GM18502 (cell line): ENCODE measurements around the gene STAB2.
"Not testable (repeated sequence)": the region's sequence is repeated elsewhere in the genome, so short reads cannot be mapped to it uniquely, and the experiment has no call there.

ENCODE experiments used
- ATAC-seq: cut with Tn5 transposase; IDR thresholded peaks from one replicate; pipeline ENCODE4 v1.9.1; 2021; ENCODE audit warnings: mild to moderate bottlenecking; ENCODE audit not compliant: unreplicated experiment, poor library complexity

Gene STAB2

DNA sequence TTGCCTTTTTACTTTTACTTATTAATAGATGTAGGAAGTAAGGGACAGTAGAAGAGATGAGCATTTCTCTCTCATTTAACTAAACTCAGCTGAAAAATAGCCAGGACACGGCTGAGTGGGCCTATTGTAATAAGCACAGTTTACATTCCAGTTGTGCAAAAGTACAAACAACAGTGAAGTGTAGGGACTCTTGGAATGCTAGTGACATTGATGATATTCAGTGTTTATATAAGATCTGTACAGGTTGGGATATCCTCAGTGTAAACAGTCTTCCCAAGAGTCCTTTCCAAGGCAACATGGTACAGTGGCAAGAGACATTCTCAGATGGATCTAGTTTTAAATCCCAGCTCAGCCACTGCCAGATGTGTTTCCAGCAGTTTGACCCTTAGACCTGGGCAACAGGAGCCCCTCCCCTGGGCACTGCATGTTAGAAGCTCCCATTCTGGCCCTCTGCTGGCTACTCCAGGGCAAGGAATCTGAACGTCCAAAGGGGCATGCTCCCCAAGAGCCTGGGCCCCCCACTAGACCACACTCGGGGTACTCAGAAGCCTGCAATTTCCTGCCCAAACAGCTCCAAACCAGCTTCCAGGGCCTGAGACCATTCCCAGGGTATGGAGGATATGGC lies 55.3 kb downstream of the STAB2 start:
- no peak for ATAC-seq

GRCh38 chr12:103645202-103645601 lies 58.1 kb downstream of the STAB2 start:
- ATAC-seq = no peak

GRCh38 chr12:103647267-103647666 lies 60.2 kb downstream of the STAB2 start:
- no peak for ATAC-seq

DNA sequence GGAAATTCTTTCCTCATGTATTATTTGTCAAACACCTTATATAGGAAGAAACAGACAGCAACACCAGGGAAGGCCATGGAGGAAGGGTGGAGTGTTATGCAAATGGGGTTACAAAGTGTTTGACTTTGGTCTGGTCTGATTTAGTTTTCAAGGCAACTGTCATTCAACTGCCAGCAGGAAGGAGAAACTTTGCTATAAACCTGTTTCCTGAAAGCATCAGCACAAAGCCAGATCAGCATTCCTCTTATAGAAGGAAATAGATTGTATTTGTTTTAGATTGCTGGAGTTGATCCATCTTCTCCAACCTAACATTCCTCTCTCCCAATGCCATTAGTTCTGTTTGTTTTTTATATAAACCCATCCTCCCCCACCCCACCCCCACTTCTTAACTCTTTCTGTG lies 65.7 kb downstream of the STAB2 start:
- ATAC-seq = no peak

- not testable (repeated sequence) for ATAC-seq
Observed at GRCh38 chr12:103653568-103654173, 66.6 kb downstream of the STAB2 start.

GRCh38 chr12:103654816-103655215 lies 67.7 kb downstream of the STAB2 start:
- ATAC-seq = no peak

DNA sequence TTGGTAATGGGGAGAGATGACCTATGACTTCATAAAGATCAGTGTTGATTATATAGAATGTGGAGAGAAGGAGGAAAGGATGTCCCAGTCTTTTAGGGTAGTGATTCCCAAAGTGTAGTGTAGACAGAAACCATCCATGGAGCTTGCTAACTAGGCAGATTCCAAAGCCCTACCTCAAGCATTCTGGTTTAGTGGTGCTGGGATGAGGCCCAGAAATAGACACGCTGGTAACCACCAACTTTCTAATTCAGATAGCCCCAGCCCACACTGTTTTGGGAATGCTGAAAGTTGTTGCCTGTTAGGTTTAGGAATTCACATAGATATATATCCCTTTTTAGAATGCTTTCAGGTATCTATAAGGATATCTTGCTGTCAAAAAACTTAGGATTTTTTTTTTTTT lies 69.2 kb downstream of the STAB2 start:
- ATAC-seq = no peak

- ATAC-seq = no peak
Observed at GRCh38 chr12:103657331-103657730, 70.3 kb downstream of the STAB2 start.

DNA sequence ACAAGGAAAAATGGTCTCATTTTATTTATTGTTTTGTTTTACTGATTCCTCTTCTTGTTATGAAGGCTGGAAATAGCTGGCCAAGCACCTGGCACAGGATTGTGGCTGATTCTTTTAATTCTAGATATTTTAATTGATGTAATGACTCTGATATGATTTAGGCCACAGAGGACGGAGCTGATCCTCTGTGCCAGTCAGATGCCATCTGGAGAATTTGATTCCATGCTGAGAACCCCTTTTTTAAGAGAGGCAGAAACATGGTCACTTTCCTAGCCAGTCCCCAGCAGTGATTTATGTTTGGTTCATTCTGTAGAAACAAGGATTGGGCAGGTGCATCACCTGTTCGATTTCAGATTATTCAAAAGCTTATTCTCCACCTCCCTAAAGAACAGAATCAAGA lies 77.6 kb downstream of the STAB2 start:
- ATAC-seq = no peak

GRCh38 chr12:103665971-103666370 lies 78.9 kb downstream of the STAB2 start:
- no peak for ATAC-seq

DNA sequence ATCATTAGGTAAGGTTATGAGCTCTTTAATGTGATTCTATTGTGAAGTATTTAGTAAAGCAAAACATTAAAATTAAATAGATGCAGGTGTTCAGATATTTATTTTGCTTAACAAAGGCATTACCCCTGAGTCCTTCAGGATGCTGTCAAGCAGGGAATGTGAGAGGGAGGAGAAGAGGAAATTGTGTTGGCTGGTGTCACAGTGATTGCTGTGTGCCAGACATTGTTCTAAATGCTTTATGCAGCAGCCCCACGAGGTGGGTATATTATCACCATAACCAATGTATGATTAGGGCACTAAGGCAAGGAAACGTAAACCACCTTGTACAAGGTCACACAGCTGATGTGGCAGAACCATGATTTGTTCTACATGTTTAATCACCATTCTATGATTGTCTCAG lies 80.1 kb downstream of the STAB2 start:
- no peak for ATAC-seq

DNA sequence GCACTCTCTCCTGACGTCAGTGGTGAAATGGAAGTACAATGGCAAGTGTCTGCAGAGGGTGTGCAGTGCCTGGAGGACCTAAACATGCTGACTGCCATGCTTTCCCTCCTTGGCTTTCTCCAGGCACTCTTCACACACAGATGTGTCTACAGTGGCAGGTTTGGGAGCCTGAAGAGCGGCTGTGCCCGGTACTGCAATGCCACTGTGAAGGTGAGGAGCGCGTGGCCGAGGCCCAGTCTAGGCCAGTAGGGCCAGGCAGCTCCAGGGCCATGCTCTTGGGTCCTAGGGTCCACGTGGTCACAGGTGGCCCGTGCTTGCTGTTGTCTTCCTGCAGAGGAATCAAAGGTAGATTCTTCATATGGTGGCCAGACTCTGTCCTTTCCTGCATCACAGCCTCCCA lies 81.4 kb downstream of the STAB2 start:
- no peak for ATAC-seq

- no peak for ATAC-seq
Observed at GRCh38 chr12:103671367-103671766, 84.3 kb downstream of the STAB2 start.

- no peak for ATAC-seq
Observed at GRCh38 chr12:103672401-103673119, 85.5 kb downstream of the STAB2 start.

- ATAC-seq = no peak
Observed at GRCh38 chr12:103673487-103673886, 86.4 kb downstream of the STAB2 start.

- no peak for ATAC-seq
Observed at GRCh38 chr12:103673891-103674375, 86.9 kb downstream of the STAB2 start.

DNA sequence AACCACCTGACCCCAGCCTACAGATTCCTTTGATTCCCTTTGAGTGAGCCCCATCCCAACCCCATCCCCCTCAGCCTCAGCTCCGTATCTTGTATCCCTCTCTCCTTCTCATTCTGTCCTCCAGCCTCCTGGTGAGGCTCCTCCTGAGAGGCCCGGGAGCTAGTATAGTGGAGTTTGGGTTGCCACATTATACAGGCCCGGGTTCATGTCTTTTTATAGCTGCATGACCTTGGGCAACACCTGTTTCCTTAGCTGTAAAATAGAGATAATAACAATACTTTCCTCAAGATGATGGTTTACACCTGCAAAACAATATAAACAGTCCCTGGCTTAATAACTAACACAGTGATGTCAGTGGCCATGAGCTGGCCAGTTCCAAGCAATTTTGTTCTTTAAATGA lies 89.8 kb downstream of the STAB2 start:
- ATAC-seq = no peak

- ATAC-seq = no peak
Observed at GRCh38 chr12:103677341-103677740, 90.3 kb downstream of the STAB2 start.

DNA sequence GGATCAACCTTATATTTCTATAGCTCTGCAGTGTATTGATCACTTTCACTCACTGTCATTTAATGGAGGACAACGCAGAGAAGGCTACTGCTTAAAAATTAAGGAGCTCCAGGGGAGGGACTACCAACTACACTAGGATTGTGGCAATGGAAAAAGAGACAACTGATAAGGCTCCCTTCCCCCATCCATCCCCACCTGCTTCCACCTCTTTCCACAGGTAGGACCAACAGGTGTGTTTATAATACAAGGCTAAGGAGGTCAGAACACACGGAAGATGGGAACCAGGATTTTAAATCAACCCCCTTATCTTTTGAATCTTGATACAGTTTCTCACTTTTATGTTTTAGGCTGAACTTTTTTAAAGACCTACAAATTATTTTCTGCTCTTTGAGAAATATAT lies 90.8 kb downstream of the STAB2 start:
- ATAC-seq = no peak

GRCh38 chr12:103679421-103680170 lies 92.5 kb downstream of the STAB2 start:
- ATAC-seq = no peak

DNA sequence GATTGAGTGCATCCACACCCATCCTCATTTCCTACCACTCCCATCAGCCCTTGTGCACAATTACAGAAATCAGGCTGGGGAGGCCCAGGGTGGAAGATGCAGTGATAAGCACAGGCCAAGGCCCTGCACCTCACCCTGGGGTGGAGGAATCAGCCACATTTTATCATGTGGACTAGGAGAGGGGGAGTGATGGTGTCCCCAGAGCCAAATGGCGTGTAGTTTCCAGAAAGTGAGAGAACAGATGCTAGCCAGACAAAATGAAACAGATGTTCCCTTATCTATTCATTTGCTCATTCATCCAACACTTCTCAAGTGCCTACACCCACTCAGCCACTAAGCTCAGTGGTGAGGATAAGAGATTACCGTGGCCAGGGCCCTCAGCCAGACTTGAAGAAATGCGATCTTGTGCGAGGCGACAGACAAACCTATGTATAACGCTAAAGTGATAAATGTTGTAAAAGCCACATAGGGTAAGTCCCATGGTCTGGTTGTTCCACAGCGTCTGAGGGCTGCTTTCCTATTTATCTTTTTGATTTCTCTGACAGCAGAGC lies 93.6 kb downstream of the STAB2 start:
- no peak for ATAC-seq
